ENCODE results near the gene BACE1-AS.

BACE1-AS gene

DNA sequence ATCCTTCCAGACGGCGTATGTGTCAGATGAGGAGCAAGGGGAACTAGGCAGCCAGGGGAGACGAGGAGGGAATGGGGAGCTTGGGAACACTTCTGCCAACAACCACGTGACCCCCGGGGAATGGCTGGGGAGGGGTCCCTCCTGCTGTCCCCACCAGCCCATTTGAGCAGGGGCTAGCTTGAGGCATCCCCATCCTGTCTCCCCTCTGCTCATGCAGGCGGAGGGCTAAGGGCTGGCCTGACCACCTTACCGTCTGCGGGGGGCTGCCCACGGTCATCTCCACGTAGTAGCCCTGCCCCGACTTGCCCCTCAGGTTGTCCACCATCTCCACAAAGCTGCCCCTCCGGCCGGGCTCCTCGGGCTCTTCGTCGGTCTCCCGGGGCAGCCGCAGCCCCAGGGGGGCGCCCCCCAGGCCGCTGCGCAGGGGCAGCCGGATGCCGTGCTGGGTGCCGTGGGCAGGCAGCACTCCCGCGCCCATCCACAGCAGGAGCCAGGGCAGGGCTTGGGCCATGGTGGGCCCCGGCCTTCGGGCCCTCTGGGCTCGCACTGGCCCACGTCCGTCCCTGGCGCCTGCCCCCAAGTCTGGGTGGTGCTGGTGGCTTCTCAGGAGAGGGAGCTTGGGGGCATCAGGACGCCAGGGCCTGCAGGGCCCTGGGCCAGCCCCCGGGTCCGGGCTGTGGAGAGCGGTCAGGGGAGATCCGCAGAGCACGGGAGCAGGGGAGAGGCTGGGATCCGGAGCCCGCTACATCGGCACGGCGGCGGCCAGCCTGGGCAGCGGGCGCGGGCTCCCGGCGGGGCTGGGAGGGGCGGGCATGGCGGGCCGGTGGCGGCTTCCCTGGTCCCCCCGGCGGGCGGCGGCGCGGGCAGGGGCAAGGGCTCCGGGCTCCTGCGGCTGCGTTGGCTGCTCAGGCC, 24.4 kb downstream of the BACE1-AS start:
- Histone ChIP-seq H3K27ac (peak overlapping the region in 17 of 21 experiments; percentile 5 to 84 (median 68)), H3K4me3 (peak overlapping the region; percentile 59 to 89 (median 66))

DNA sequence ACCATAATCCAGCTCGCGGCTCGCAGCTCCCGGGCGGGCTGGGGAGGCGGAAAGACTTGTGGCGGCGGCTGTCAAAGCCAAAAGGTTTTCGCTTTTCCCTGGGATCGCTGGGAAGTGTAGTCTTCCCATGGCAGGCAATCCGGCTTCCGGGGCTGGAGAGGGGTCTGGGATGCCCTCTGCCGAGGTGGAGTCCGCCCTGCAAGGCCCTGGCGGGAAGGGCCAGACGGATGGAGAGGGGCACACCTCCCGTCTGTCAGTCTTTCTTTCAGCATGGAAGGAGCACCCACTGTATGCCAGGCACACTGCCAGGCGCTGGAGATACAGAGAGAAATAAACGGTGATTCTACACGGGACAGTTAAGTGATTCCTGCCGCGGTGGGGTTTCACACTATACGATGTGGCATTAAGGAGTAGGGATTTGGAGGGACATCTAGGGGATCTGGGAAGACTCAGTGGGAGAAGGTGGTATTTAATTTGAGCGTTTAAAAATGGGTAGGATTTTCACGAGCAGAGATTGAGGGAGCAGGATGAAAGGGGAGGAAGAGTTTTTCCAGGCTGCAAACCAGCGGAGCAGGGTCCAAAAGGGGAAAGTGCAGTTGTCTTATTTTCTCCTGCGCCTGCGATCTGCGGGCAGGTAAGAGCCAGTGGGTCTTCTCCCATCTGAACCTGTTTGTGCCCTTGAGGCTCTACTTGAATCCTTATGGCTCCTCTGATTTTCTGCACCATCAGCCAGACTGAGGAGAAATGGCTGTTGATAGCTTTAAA, 25.2 kb downstream of the BACE1-AS start, which contains the start of gene BACE1:
Gene BACE1, minus strand, starts transcription at position 60 of the 765 bp plus-strand sequence. CDS start 461 bp downstream, outside the sequence.
- Histone ChIP-seq H3K4me3 (peak within 1 kb of the TSS; percentile 59 to 89 (median 66)), H3K27ac (peak within 1 kb of the TSS in 17 of 21 experiments; percentile 5 to 84 (median 68))

DNA sequence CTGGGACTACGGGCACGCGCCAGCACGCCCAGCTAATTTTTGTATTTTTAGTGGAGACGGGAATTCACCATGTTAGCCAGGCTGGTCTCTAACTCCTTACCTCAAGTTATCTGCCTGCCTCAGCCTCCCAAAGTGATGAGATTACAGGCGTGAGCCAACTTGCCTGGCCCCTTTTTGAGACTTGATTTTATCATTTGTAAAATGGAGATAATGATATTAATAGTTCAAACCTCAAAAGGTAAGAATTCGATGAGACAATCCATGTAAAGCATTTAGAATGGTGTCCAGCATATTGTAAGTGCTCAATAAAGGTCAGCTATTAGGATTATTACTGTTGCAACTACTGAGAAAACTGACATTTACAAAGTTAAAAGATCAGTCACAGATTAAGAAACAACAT, 27.6 kb downstream of the BACE1-AS start:
- Histone ChIP-seq H3K27ac (no peak overlapping the region), H3K4me3 (no peak overlapping the region)

GRCh38 chr11:117319214-117319840, 28.2 kb downstream of the BACE1-AS start:
- no peak overlapping the region for H3K4me3 ChIP-seq
- no peak overlapping the region for H3K27ac ChIP-seq

DNA sequence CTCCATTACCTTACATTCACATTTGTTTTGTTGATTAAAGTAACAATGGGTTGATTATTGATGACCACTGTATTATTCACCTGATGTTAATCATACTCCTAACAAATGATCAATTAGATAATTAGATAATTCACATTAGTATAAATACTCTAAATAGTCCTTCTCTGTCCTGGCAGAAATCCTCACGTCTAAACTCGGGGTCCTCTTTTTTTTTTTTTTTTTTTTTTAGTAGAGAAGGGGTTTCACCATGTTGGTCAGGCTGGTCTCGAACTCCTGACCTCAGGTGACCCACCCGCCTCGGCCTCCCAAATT, 36.1 kb downstream of the BACE1-AS start:
- H3K4me3 ChIP-seq = peak overlapping the region in 5 of 7 experiments; percentile 49 to 92 (median 64)
- peak overlapping the region in 10 of 21 experiments; percentile 86 to 96 (median 90) for H3K27ac ChIP-seq

GRCh38 chr11:117327567-117328374, 36.6 kb downstream of the BACE1-AS start, which contains the start of gene CEP164:
Gene CEP164, plus strand, starts transcription at chr11:117327854. Its CDS starts 10,733 bp downstream, at chr11:117338587.
- Histone ChIP-seq H3K4me3 (peak within 1 kb of the TSS; percentile 49 to 92 (median 64)), H3K27ac (peak within 1 kb of the TSS in 20 of 21 experiments; percentile 79 to 96 (median 90))

- Histone ChIP-seq H3K4me3 (peak overlapping the region; percentile 49 to 92 (median 64)), H3K27ac (peak overlapping the region in 20 of 21 experiments; percentile 79 to 96 (median 90))
Observed at GRCh38 chr11:117328375-117329010, 37.3 kb downstream of the BACE1-AS start.

DNA sequence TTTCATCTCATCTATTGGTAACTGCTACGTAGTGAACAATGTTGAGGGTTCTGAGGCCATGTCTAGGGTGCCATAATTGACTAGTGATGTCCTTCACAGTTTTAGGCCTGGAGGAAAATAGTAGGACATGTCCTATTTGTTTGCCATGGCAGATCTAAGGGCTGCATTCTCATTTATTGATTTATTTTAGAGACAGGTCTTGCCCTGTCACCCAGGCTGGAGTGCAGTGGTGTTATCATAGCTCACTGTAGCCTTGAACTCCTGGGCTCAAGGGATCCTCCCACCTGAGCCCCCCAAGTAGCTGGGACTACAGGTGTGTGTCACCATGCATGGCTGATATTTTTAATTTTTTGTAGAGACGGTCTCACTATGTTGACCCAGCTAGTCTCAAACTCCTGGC, 41.7 kb downstream of the BACE1-AS start:
- Histone ChIP-seq H3K27ac (no peak overlapping the region), H3K4me3 (no peak overlapping the region)

- no peak overlapping the region for H3K4me3 ChIP-seq
- no peak overlapping the region for H3K27ac ChIP-seq
Observed at GRCh38 chr11:117333917-117334316, 42.8 kb downstream of the BACE1-AS start.

DNA sequence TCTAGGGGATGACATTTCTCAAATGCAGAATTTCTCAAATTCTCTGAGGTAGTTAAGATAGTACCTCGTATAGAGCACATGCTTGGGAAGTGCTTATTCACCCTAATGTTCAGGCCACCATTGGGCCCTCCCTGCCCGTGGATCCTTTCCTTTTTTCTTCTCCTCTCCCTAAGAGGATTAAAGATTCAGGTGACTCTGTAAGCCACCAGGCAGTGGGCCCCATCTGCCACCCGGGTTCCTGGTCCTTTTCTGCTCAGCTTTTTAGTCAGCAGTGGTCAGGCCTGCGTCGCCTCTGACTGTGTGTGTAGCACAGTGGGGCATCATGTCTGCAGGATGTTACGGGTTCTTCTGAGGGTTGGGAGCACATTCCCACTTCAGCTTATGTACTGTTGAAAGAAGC, 43.8 kb downstream of the BACE1-AS start:
- Histone ChIP-seq H3K27ac (no peak overlapping the region), H3K4me3 (no peak overlapping the region)

GRCh38 chr11:117335399-117335798, 44.3 kb downstream of the BACE1-AS start:
- no peak overlapping the region for H3K27ac ChIP-seq
- no peak overlapping the region for H3K4me3 ChIP-seq

DNA sequence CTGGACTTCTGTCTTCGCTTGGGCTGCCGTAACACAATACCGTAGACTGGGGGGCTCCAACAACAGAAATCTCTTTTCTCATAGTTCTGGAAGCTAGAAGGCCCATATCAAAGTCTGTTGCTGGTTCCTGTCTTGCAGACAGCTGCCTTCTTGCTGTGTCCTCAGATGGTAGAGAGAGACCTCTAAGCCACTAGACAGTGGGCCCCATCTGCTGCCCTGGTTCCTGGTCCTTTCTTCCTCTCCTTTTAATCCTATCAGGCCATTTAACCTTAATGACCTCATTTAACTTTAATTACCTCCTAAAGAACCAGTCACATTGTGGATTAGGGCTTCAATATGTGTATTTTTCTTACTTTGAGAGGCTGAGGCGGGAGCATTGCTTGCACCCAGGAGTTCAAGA, 45.9 kb downstream of the BACE1-AS start:
- no peak overlapping the region for H3K4me3 ChIP-seq
- H3K27ac ChIP-seq = no peak overlapping the region
